Measurements from ENCODE around the gene ZNF33A. TPM values are rescaled to one million over a fixed set of nuclear protein-coding genes. Genes with fewer than 3 reads are reported as not detected.

The ZNF33A gene
- total and polyA plus RNA-seq, 10 of the 15 experiments (the other 5 are each of a cell fraction or from before 2014, with no cell fraction given), result 9.8 to 29.9 (median 18.3) TPM

GRCh38 chr10:37976091-37976879 lies 34.2 kb upstream of the ZNF33A start, which contains the start of gene ZNF25 (continued):
- TF ChIP-seq PML (IDR thresholded peaks at IDR 0.05; ENCODE audit: low read length), result peak; percentile 82
- TF ChIP-seq E2F4 (IDR thresholded peaks at IDR 0.05; ENCODE audit: low read depth, low read length), result no peak
- no peak for TF ChIP-seq RAD51 (IDR thresholded peaks at IDR 0.05)
- TF ChIP-seq GATAD2B (conservative IDR thresholded peaks at IDR 0.05; ENCODE audit: low read depth), result peak; percentile 83; the same call in 1 of the 2 replicates
- TF ChIP-seq YBX1 (IDR thresholded peaks at IDR 0.05), result no peak
- no peak for TF ChIP-seq ETV6 (conservative IDR thresholded peaks at IDR 0.05 in 1 of 2, IDR thresholded peaks at IDR 0.05 in 1 of 2; ENCODE audit: borderline replicate concordance in 1 of 2, low read depth in 1 of 2)
- no peak for TF ChIP-seq NR2C2 (IDR thresholded peaks at IDR 0.05; ENCODE audit: borderline replicate concordance, control insufficient read depth, insufficient read length, low read depth)
- TF ChIP-seq NFIC (IDR thresholded peaks at IDR 0.05; ENCODE audit: low read depth, low read length), result no peak
- 0 out of 4 replicates have a peak, but pooled peaks of 1 of the 2 experiments have one; percentile 1 for TF ChIP-seq SRF (IDR thresholded peaks at IDR 0.05; ENCODE audit: low read depth in 2 of 2, low read length in 2 of 2)
- no peak for TF ChIP-seq SIN3A (IDR thresholded peaks at IDR 0.05; ENCODE audit: low read depth, low read length)
- TF ChIP-seq BACH1 (IDR thresholded peaks at IDR 0.05; ENCODE audit: borderline replicate concordance), result peak; percentile 75
- no peak for TF ChIP-seq CEBPZ (IDR thresholded peaks at IDR 0.05; ENCODE audit: low read depth, low read length)
- TF ChIP-seq KLF5 (IDR thresholded peaks at IDR 0.05; ENCODE audit: partially characterized antibody), result no peak
- 0 out of 2 replicates have a peak, but pooled peaks have one; percentile 7 for TF ChIP-seq BCL11A (IDR thresholded peaks at IDR 0.05; ENCODE audit: low read depth, low read length)
- TF ChIP-seq TCF3 (IDR thresholded peaks at IDR 0.05; ENCODE audit: borderline replicate concordance, insufficient read depth, low read depth, low read length), result peak; percentile 73; the same call in 1 of the 2 replicates
- TF ChIP-seq RBBP5 (conservative IDR thresholded peaks at IDR 0.05), result peak; percentile 62; the same call in 1 of the 2 replicates
- TF ChIP-seq ZNF274 (IDR thresholded peaks at IDR 0.05; ENCODE audit: insufficient read depth, insufficient read length), result no peak
- TF ChIP-seq ZBTB40 (IDR thresholded peaks at IDR 0.05; ENCODE audit: borderline replicate concordance), result no peak
